Lower lobe of right lung (tissue), 2 donors: ENCODE results near the gene ZBTB9. TPM values are rescaled to one million over a fixed set of nuclear protein-coding genes. Genes with fewer than 3 reads are reported as not detected.

Experiments used
- ATAC-seq, 2 donors: fragments of 200-7000 bp; cut with Tn5 transposase; one replicate each; pipeline ENCODE4 v1.9.1; 2020 to 2022; ENCODE audit warnings: mild to moderate bottlenecking in 2 of 2, moderate library complexity in 2 of 2
- DNase-seq: peaks from one replicate; pipeline ENCODE4 v3.0.0-alpha.2; 2020
- H3K27ac ChIP-seq: fragments of 200-600 bp; one replicate; pipeline ENCODE4 v1.8.0; 2022
- H3K27me3 ChIP-seq: fragments of 200-600 bp; one replicate; pipeline ENCODE4 v1.8.0; 2022; ENCODE audit warnings: low read depth
- H3K36me3 ChIP-seq: fragments of 200-600 bp; one replicate; pipeline ENCODE4 v1.8.0; 2022; ENCODE audit warnings: mild to moderate bottlenecking
- H3K4me1 ChIP-seq: fragments of 200-600 bp; one replicate; pipeline ENCODE4 v1.8.0; 2022
- H3K4me3 ChIP-seq: fragments of 200-600 bp; one replicate; pipeline ENCODE4 v1.8.0; 2022; ENCODE audit warnings: mild to moderate bottlenecking
- H3K9me3 ChIP-seq: fragments of 200-600 bp; one replicate; pipeline ENCODE4 v1.8.0; 2022
- intact Hi-C: fragments of 100-400 bp; cut with DNase I; formaldehyde crosslinking; loops from one replicate; pipeline ENCODE4 v1.11.0; 2022
- total RNA-seq: library from RNA; stranded (reverse); fragmentation: NEBNext Ultra II Directional; extraction: Animal tissue kit (Norgen Biotek cat#: 25700); gene quantifications from one replicate; pipeline ENCODE4 v1.2.1, GENCODE V29; 2021
- TF ChIP-seq, protein P1 (sequence below): fragments of 200-600 bp; IDR thresholded peaks from one replicate; pipeline ENCODE4 v1.8.0; 2022; ENCODE audit warnings: antibody characterized with exemption, mild to moderate bottlenecking
- donor health status: DM: no; HTN: yes; CAD: no; lungs with severe emphysema.

The ZBTB9 gene
- total RNA-seq, 1 donor from 2014 or later, result 9.5 TPM

DNA sequence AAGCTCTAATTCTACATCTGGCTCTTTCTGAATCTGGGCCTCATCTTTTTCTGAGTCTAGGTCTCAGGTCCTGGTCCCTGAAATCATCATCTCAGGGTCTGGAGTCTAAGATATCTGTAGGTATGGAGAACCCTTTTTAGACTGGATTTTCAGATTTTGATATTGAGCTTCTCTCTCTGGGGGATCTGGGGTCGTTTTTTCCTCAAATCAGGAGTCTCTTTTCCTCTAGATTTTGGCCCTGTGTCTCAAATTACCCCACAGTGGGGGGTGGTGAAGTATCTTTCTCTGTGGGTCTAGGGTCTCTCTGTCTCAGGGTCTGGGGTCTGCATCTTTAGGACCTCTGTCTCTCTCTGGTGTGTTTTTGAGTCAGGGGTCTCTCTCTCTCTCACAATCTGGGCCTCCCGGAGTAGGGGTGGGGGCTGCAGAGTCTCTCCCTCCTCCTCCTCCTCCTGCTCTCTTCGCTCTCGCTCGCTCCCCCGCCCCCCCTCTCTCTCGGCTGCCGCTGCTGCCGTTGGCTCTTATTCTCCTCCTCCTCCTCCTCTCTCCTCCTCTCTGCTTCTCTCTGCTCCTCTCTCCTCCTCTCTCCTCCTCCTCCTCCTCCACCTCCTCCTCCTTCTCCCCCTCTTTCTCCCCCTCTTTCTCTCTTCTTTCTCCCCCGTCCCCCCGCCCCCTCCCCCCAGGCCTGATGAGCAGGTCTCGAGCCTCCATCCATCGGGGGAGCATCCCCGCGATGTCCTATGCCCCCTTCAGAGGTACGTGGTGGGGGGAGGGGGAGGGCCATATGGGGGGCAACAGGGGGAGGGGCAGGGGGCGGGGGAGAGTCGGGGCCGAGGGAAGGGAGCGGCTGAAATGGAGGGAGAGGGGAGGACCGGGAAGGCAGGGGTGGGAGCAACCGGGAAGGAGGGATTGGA, 34.5 kb upstream of the ZBTB9 start, which contains the start of gene SYNGAP1:
TSS of gene SYNGAP1 (plus strand) at position 486 of the 911 bp plus-strand sequence. CDS start at position 686, 200 bp downstream.
- H3K9me3 ChIP-seq, result no peaks in the 10 kb centered on the region
- H3K36me3 ChIP-seq, result peaks cover 18% of the 10 kb centered on the region
- peaks cover 46% of the 10 kb centered on the region for H3K4me1 ChIP-seq
- TF ChIP-seq, protein P1, sequence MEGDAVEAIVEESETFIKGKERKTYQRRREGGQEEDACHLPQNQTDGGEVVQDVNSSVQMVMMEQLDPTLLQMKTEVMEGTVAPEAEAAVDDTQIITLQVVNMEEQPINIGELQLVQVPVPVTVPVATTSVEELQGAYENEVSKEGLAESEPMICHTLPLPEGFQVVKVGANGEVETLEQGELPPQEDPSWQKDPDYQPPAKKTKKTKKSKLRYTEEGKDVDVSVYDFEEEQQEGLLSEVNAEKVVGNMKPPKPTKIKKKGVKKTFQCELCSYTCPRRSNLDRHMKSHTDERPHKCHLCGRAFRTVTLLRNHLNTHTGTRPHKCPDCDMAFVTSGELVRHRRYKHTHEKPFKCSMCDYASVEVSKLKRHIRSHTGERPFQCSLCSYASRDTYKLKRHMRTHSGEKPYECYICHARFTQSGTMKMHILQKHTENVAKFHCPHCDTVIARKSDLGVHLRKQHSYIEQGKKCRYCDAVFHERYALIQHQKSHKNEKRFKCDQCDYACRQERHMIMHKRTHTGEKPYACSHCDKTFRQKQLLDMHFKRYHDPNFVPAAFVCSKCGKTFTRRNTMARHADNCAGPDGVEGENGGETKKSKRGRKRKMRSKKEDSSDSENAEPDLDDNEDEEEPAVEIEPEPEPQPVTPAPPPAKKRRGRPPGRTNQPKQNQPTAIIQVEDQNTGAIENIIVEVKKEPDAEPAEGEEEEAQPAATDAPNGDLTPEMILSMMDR, result no peak
- H3K27ac ChIP-seq, result peak within 1 kb of the TSS; percentile 94
- no peak for DNase-seq
- intact Hi-C loops, result no loop called here
- no peaks in the 10 kb centered on the region for H3K27me3 ChIP-seq
- peak within 1 kb of the TSS; percentile 85 for H3K4me3 ChIP-seq
- ATAC-seq, result no peak

DNA sequence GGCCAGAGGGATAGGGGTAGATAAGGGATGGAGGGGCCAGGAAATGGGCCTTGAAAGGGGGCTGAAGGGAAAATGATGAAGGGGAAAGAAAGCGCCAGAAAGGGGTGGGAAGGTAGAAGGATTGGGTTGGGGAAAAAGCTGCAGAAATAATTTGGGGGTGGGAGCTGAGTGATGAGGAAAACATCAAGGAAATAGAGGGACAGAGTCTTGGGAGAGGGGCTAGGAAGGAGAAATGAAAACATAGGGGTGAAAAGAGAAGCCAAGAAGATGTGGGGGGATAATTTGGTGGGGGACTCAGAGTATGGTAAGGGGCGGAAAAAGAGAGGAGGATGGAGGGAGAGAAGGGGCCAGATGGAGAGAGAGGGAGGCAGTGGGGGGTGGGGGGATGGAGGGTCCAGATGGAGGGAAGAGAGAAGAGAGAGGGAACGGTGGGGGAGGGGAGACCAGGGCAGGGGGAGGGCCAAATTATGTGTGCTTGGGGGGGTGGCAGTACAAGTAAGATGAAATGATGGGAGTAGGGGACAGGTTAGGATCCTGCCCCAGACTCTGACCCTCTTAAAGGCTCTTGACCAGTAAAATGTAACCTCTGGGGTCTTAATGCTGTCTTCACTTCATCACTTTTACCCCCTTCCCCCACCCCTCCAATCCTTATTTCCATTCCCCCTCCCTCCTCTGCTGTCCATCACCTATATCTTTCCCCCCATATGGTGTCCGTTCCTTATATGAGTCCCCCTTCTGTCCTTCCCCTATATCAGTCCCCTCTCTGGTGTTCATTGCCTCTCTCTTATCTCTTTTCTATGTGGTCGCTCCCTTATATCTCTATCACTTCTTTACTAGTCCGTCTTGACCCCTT, 33.7 kb upstream of the ZBTB9 start:
- Histone ChIP-seq H3K27me3 (no peaks in the 10 kb centered on the region), H3K27ac (no peak overlapping the region), H3K36me3 (peaks cover 10% of the 10 kb centered on the region), H3K4me3 (no peak overlapping the region), H3K4me1 (peaks cover 42% of the 10 kb centered on the region), H3K9me3 (no peaks in the 10 kb centered on the region)
- DNase-seq, result no peak
- intact Hi-C loops, result no loop called here
- no peak for ATAC-seq
- TF ChIP-seq, protein P1, result no peak

DNA sequence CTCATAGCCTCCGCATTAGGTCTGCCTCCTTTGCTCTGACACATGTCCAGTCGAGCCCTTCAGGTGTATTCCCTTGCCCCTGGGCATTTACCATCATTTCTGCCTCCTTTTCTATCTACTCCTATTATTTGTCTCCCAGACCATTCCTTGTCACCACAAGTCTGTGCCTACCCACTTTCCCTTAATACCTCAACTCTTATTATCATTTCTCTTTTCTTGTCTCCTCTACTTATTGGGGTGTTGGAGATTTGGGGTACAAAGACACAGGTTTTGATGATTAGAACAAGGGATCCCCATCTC, 33.1 kb upstream of the ZBTB9 start:
- TF ChIP-seq, protein P1, result no peak
- intact Hi-C loops, result no loop called here
- H3K36me3 ChIP-seq, result peaks cover 4% of the 10 kb centered on the region
- H3K4me3 ChIP-seq, result no peak overlapping the region
- no peak for ATAC-seq
- no peak overlapping the region for H3K27ac ChIP-seq
- DNase-seq, result no peak
- H3K27me3 ChIP-seq, result no peaks in the 10 kb centered on the region
- no peaks in the 10 kb centered on the region for H3K9me3 ChIP-seq
- H3K4me1 ChIP-seq, result peaks cover 37% of the 10 kb centered on the region

DNA sequence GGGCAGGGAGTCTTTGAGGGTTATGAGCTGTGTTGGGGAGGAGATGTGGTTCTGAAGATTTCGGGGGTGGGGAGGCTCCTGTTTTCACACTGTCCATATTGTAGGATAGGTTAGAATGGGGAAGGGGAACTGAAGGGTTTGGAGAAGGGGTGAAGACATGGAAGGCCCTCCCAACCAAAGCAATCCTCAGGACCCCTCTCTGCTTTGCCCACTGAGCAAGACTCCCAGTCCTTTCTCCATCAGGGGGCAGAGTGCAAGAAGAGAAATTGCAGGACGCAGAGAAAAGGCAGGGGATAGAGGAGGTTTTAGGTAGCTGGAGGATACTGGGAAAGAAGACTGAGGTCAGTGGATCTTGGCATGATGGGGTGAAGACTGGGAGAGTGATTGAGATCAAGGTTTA, 30.6 kb upstream of the ZBTB9 start:
- DNase-seq (no peak), ATAC-seq (no peak)
- Histone ChIP-seq H3K9me3 (no peaks in the 10 kb centered on the region), H3K4me1 (peaks cover 37% of the 10 kb centered on the region), H3K27me3 (no peaks in the 10 kb centered on the region), H3K27ac (no peak overlapping the region), H3K4me3 (no peak overlapping the region), H3K36me3 (no peaks in the 10 kb centered on the region)
- intact Hi-C loops, result no loop called here
- TF ChIP-seq, protein P1, result no peak

DNA sequence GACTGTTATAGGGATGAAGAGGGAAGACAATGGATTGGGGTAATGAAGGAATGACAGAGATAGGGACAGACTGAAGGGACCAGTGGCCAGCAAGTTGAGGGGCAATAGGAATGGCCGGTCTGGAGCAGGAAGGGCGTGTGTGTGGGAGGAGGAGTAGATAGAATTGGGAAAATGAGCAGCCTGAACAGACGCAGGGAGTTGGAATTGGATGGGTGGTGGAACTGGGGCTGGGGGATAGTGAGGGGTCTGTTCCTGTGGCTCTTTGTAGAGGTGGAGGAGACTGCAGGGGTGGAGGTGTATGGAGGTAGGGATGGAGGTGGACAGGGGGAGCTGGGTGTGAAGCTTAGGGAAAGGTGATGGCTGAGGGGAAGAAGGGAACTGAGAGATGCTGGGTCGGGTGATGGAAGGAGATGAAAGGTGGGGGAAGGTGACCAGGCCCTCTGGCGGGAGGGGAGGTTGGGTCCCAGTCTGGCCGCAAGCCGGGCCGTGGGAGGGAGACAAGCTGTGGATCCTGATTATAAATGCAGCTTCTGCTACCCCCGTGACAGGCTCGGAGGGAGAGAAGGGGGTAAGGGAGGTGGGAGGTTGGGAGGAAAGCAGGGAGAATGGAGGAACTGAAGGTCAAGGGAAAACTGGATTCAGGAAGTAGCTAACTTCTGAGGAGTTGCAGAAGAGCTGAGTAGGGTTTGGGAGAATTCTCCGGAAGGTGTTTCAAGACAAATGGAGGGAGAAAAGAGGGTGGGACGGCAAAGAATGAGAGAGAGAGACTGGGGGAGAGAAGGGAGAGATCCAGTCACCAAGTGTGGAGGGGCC, 29.3 kb upstream of the ZBTB9 start:
- intact Hi-C loops, result no loop called here
- ATAC-seq (no peak), DNase-seq (no peak)
- H3K36me3 ChIP-seq, result no peaks in the 10 kb centered on the region
- peaks cover 41% of the 10 kb centered on the region for H3K4me1 ChIP-seq
- H3K27ac ChIP-seq, result peak overlapping the region; percentile 90
- H3K9me3 ChIP-seq, result no peaks in the 10 kb centered on the region
- TF ChIP-seq, protein P1, result no peak
- peak overlapping the region; percentile 72 for H3K4me3 ChIP-seq
- H3K27me3 ChIP-seq, result no peaks in the 10 kb centered on the region
